Sciatic nerve (tissue), 2 donors: ENCODE data around the gene AKAP9. TPM values are rescaled to one million over a fixed set of nuclear protein-coding genes. Genes with fewer than 3 reads are reported as not detected.
A peak's percentile ranks its signal among the peaks of the same experiment; 100 is the strongest.
"Not testable (repeated sequence)": the region's sequence is repeated elsewhere in the genome, so short reads cannot be mapped to it uniquely, and the experiment has no call there.

Experiments
- ATAC-seq: fragments of 200-7000 bp; cut with Tn5 transposase; one replicate; pipeline ENCODE4 v1.9.1; 2020; ENCODE audit warnings: mild to moderate bottlenecking, moderate library complexity
- DNase-seq: peaks from one replicate; pipeline ENCODE4 v3.0.0-alpha.2; 2020; ENCODE audit warnings: low spot score
- intact Hi-C: fragments of 100-400 bp; cut with DNase I; formaldehyde crosslinking; loops from one replicate; pipeline ENCODE4 v1.14.2; 2022
- total RNA-seq: library from RNA; stranded (reverse); fragmentation: NEBNext Ultra II Directional; extraction: Animal tissue kit (Norgen Biotek cat#: 25700); gene quantifications from one replicate; pipeline ENCODE4 v1.2.1, GENCODE V29; 2021
- donor health status: DM: no; HTN: no; CAD: no.
- donor health status: DM: no; HTN: no; CAD: no.

AKAP9 gene
- total RNA-seq, 1 donor from 2014 or later: 84.5 TPM

DNA sequence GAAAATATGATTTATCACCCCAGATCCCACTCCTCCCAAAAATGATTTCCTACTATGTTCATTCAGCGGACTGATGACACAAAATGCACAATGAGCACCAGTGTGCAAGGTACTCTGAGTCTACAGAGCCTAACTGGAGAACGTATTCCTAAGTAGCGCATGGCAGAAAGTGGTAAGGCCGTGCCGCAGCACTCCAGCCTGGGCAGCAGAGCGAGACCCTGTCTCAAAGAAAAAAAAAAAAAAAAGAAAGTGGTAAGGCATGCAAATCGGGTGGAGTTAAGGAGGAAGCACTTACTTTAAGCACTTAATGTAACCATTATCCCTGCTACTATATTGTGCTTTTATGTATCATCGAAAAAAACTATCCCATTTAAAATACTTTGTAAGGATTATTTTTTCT is 168.2 kb downstream of the AKAP9 start:
- no peak for DNase-seq
- no peak for ATAC-seq
- intact Hi-C loops: no loop called here

DNA sequence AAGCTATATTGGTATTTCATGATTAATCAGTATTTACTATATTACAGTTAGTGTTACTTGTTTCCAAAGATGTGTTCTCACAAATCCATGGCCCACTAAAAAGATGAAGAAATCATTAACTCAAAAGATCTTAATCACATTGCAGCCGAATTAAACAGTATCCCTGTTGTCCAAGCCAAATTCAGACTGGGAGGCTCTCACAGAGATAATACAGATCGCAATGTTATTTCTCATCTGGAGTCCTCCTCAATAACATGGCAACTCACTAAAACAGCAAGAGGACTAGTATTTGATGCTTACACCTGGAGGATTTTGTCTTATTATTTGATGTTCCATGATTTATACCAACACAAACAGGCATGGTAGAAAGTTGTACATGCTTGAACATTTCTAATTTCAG is 170.2 kb downstream of the AKAP9 start:
- intact Hi-C loops: no loop called here
- ATAC-seq (no peak), DNase-seq (no peak)

DNA sequence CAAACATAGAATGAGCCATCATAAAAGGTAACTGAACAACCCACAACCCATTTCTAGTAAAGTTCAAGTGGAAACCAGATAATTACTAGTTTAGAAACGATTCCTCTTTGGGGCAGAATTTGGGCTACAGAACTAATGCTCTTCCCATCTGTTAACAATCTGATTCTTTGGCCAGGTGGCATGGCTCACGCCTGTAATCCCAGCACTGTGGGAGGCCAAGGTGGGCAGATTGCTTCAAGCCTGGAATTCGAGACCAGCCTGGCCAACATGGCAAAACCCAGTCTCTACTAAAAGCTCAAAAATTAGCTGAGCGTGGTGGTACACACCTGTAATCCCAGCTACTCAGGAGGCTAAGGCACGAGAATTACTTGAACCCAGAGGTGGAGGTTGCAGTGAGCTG is 175.2 kb downstream of the AKAP9 start:
- intact Hi-C loops: no loop called here
- ATAC-seq (no peak), DNase-seq (no peak)

DNA sequence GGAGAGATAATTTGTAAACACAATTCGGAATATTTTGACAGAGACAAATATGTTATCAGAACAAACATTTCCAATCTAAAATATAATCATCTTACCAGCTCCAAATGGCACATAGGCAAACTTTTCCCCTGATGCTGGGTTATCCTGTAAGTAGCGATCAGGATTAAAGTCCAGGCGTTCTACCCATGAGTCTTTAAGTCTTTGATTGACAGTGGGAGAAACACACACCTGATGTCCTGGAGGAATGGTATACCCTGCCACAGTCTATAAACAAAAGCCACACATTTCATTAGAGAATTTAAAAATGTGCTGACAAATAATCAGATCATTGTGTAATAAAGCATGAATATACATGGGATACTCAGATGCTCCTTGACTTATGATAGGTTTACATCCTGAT is 176.3 kb downstream of the AKAP9 start:
- ATAC-seq (no peak), DNase-seq (no peak)
- intact Hi-C loops: no loop called here

DNA sequence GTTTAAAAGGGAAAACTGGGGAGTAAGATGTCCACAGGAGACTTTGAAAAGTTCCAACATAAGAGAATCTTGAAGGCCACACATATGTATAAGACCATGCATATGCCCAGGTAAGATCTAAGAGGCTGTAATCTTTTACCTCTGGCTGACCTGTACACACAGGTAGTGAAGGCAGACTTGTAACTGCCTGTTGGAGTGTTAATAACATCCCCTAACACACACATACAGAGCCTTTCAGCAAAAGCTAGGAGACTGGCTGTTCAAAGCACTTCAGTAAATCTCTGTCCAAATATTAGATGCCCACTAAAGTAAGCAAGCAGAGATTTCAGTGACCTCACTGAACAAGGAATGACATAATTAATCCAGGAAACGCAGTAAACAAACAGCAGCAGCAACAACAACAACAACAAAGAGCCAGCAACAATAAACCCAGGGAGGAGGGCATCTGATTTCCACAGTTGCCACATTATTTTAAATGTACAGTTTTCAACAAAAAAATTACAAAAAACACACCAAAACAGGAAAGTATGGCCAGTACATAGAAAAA is 178.6 kb downstream of the AKAP9 start:
- intact Hi-C loops: no loop called here
- no peak for DNase-seq
- ATAC-seq: no peak

DNA sequence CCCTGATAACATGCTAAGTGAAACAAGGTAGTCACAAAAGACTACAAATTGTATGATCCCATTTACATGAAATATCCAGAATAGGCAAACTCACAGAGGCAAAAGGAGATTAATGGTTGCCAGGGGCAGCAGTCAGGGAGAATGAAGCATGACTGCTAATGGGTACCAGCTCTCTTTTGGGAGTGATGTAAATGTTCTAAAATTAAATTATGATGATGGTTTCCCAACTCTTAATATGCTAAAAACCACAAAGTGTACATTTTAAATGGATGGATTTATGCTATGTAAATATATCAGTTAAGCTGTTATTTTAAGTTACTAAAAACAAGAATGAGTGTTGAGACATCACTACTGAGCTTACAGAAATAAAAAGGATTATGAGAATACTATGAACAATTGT is 181.0 kb downstream of the AKAP9 start:
- intact Hi-C loops: no loop called here
- no peak for DNase-seq

DNA sequence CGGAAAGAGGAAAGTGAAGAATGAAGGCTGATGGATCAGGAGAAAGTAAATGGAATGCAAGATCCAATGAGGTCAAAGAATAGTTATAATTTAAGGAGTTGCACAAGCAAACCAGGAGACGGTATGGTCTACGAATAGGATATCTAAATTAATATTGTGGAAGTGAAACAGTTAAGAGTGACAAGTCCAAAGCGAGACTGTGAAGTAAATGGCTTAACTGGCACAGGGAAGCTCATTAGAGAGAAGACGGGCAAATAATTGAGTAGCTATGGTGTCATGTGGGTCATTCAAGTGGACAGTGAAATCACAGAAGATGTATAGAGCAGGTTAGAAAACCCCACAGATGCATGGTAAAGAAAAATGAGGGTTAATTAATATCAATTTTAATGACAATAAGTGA is 190.4 kb downstream of the AKAP9 start:
- intact Hi-C loops: no loop called here

More for the DNA sequence above, 181.0 kb downstream of the AKAP9 start:
- no peak for ATAC-seq

DNA sequence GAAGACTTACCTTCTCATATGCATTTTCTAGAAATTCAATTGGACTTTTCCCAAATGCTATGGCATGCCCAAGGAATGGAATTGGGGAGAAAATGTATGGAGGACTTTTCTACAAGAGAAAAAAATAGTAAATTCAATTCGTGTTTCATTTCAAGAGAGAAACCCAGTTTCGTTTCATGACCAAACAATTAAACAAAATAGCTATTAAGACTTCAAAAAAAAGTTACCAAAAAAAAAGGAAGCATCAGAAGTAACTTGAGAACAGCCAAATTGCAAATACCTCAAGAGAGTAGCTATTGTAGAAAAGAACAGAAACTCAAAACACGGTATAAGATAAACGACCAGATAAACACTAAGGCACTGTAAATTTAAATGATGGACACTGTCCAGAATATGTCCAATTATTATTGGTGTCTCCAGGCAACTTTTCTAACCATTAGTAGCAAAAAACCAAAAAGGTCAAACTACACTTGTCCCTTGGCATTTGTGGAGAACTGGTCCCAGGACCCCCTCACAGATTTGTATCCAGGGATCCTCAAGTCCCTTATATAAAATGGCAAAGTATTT is 191.2 kb downstream of the AKAP9 start:
- ATAC-seq (no peak), DNase-seq (no peak)
- intact Hi-C loops: no loop called here

More for the DNA sequence above, 190.4 kb downstream of the AKAP9 start:
- ATAC-seq (no peak), DNase-seq (no peak)

DNA sequence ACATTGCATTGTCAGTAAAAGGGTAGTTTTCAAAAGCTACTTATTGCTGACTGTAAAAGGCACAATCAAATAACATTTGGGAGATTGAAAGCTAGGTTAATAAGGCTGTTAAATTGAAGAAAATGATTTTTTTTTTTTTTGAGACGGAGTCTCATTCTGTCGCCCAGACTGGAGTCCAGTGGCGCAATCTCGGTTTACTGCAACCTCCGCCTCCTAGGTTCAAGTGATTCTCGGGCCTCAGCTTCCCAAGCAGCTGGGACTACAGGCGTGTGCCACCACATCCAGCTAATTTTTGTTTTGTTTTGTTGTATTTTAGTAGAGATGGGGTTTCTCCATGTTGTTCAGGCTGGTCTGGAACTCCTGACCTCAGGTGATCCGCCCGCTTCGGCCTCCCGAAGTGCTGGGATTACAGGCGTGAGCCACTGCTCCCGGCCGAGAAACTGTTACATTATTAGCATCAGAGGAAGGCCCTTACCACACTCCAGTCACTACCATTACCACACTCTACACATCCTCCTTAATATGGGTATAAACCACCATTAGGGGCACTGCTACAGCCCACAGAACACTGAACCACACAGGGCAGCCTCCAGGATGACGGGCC is 192.6 kb downstream of the AKAP9 start:
- no peak for DNase-seq
- intact Hi-C loops: no loop called here
- peak; percentile 7 for ATAC-seq

DNA sequence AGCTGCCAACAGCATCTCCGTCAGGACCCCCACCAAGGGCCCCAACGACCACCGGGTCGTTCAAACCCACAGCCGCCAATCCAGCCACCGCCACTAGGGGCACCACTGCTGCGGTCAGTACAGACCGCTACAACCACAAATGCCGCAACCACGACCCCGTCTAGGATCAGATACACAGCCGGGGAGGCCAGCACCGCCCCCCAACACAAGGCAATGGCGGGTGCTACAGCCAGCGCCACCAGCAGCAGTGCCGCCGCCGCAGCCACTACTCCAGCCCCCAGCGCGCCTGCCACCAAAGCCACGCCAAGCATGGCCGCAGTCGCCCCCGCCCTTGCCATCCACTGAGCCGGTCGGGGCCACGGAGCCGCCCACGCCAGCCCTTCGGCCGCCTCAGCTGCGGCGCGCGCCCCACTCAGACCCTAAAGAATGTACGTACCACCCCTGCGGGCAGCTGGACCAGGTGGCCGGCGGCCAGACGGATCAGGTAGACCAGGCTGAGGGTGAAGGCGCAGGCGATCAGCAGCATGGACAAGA is 193.1 kb downstream of the AKAP9 start:
- intact Hi-C loops: no loop called here
- ATAC-seq: peak; percentile 54
- DNase-seq: peak; percentile 89

DNA sequence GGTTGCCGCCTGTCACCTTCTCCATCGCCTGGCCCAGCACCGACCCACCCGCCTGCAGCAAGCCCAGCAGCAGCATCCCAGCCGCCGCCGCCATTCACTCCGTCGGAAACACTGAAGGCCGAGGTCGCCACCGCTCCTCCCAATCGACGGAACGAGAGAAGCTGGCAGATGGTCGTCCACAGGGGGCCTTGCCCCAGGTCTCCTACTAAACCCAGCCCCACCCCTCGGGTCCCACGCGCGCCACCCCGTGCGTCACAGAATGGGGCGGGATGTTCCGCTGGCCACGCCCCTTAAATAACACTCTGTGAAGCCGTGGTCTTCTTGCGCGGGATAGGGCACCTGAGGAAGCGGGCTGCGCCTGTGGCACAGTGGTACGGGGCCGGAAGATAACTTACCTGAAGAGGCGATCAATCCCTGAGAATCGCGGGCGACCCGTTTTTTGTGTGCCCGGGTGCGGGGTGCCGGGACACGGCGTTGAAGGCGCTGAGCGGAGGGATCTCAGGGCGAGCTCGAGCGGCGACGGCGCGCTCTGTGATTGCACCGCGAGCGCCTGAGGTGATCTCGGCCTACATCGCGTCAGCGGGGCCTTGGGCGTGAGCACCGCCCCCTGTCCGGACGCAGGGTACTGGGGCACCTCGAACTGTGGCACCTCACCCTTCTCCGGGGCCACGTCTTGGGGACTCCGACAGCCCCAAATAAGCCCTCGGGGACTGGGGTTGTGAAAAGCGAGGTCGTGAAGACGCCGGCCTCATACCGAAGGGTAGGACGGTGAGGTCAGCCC is 193.8 kb downstream of the AKAP9 start, which contains the start of gene CYP51A1:
CYP51A1 (minus strand) TSS at position 207 of the 781 bp plus-strand sequence; CDS start at position 94, 113 bp downstream.
- ATAC-seq (peak; percentile 99), DNase-seq (peak; percentile 97)
- intact Hi-C loops: no loop called here

DNA sequence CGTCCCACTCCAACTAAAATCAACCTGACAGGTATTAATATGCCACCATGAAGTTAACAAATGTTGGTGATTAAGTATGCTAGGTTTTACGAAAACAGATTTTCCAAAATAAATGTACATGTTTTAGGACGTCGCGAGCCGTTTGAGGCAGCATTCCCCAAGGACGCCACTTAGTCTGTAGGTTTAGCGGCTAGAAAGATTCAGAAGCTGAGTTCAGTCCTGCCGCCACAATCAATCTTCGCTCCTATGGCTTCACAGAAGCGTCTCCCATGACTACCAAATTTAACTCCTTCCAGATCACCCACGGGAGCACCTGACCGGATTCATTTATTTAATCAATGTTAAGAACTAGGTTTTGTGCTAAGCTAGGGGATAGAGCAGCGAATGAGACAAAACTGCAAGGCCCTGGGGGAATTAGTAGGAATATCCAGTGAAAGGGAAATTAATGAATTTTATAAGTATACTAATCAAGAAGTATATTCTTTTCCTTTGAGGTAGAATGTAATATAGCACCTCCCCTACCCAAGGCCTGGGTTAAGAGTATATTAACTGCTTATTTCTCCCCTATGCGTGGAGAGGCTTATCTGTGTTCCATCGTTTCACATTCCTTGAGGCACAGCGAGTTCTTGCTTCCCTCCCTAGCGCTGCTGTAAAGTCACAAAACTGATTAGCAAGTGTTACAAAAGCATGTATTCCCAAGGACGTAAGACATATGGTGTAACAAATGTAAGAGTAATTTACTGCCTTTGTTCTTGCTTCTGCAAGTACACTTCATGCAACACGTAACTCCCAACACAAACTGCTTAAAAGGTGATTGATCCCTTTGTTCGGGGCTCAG is 194.6 kb downstream of the AKAP9 start:
- ATAC-seq: no peak
- intact Hi-C loops: no loop called here
- no peak for DNase-seq

DNA sequence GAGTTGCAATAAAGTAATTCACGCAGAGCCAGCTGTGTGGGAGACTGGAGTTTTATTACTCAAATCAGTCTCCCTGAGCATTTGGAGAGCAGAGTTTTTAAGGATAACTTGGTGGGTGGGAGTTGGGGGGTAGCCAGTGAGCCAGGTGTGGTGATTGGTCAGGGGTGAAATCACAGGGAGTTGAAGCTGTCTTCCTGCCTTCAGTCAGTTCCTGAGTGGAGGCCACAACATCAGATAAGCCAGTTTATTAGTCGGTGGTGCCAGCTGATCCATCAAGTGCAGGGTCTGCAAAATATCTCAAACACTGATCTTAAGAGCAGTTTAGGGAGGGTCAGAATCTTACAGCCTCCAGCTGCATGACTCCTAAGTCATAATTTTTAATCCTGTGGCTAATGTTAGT is 196.9 kb downstream of the AKAP9 start:
- no peak for DNase-seq
- ATAC-seq: no peak
- intact Hi-C loops: no loop called here

DNA sequence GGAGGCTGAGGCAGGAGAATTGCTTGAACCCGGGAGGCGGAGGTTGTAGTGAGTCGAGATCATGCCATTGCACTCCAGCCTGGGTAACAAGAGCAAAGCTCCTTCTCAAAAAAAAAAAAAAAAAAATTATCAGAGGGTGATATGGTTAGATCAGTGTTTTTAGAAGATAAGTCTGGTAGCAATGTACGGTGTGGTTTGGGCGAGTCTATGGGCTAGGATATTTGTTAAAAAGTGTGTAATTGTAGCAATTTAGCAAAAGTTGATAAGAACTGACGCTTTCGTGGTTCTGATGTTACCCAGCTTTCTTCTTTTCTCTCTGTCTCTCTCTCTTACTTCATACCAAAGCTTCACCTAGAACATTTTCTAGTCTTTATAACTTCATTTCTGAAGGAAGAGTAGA is 200.5 kb downstream of the AKAP9 start:
- no peak for DNase-seq
- intact Hi-C loops: no loop called here
- no peak for ATAC-seq

DNA sequence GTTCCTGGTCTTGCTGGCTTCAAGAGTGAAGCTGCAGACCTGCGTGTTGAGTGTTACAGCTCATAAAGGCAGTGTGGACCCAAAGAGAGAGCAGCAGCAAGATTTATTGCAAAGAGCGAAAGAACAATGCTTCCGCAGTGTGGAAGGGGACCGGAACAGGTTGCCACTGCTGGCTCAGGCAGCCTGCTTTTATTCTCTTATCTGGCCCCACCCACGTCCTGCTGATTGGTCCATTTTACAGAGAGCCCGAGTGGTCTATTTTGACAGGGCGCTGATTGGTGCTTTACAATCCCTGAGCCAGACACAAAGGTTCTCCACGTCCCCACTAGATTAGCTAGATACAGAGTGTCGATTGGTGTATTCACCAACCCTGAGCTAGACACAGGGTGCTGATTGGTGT is 202.1 kb downstream of the AKAP9 start:
- ATAC-seq, DNase-seq, intact Hi-C loops: not testable (repeated sequence)

DNA sequence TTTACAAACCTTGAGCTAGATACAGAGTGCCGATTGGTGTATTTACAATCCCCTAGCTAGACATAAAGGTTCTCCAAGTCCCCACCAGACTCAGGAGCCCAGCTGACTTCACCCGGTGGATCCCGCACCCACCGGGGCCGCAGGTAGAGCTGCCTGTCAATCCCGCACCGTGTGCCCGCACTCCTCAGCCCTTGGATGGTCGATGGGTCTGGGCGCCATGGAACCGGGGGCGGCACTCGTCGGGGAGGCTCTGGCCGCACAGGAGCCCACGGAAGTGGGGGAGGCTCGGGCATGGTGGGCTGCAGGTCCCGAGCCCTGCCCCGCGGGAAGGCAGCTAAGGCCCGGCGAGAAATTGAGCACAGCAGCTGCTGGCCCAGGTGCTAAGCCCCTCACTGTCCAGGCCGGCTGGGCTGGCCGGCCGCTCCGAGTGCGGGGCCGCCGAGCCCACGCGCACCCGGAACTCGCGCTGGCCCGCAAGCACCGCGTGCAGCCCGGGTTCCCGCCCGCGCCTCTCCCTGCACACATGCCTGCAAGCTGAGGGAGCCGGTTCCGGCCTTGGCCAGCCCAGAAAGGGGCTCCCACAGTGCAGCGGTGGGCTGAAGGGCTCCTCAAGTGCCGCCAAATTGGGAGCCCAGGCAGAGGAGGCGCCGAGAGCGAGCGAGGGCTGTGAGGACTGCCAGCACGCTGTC is 202.7 kb downstream of the AKAP9 start:
- DNase-seq, intact Hi-C loops, ATAC-seq: not testable (repeated sequence)

DNA sequence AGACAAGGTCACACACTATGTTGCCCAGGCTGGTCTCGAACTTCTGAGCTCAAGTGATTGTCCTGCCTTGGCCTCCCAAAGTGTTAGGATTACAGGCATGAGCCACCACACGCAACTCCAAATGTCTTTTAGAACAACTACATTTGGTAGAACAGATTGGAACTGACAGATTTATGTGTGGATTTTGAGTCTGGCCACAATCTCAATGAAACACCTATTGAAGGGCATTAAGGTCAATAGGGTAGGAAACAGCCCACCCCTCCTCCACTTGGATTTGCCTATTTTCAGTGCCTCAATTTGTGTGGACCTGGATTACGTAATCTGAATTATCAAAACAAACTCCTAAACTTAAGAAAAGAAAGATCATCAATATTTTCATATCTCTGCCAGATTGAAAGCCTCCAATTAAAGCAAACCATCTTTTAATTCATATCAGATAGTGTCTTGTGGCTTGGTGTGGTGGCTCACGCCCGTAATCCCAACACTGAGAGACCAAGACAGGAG is 209.1 kb downstream of the AKAP9 start:
- ATAC-seq (no peak), DNase-seq (no peak)
- intact Hi-C loops: no loop called here

DNA sequence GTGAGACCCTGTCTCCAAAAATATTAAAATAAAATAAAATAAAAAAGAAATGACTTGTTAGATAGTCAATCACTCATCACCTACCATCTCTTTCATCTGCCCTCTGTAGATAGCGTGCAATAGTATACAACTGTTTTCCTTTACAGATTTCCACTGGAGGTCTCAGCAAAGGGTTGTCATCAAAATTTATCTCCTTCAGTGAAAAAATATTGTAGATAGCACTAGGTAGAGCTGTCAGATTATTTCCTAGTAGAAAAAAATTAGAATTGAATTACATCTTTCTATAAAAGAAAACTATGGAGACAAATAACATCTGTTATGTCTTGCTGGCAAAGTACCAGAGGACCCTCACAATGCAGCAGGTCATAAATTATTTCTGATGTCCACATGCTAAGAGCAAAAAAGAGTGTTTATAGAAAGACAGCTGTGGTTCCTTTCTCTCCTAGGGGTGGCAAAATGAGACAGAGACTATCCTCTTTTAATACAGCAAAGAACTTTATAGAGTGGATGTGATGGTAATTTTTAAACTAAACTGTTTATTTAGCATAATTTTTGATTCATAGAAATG is 209.9 kb downstream of the AKAP9 start:
- intact Hi-C loops: no loop called here
- ATAC-seq: no peak

More for the DNA sequence above, 209.9 kb downstream of the AKAP9 start:
- no peak for DNase-seq
